GM23338 (cell line): ENCODE results near the gene ZNF570. TPM values are rescaled to one million over a fixed set of nuclear protein-coding genes. Genes with fewer than 3 reads are reported as not detected.
A peak's percentile ranks its signal among the peaks of the same experiment; 100 is the strongest.

Experiments
- ATAC-seq: fragments of 200-7000 bp; cut with Tn5 transposase; 3 replicates; pipeline ENCODE4 v1.9.1; 2020
- DNase-seq: peaks from one replicate; pipeline ENCODE4 v3.0.0-alpha.2; 2015; ENCODE audit warnings: low spot score
- H2AFZ ChIP-seq: fragments of 200-600 bp; sonication (generic); 2 replicates; pipeline ENCODE4 v1.8.0; 2016; ENCODE audit warnings: antibody characterized with exemption, mild to moderate bottlenecking, moderate library complexity
- H3F3A ChIP-seq: fragments of 200-600 bp; sonication (generic); replicated peaks from 2 replicates; pipeline ENCODE4 v1.8.0; 2017; ENCODE audit warnings: antibody characterized with exemption, mixed run types, low read depth
- H3K27ac ChIP-seq: fragments of 200-600 bp; sonication (generic); 2 replicates; pipeline ENCODE4 v1.6.1; 2016; ENCODE audit warnings: low read depth
- H3K27me3 ChIP-seq: fragments of 200-600 bp; sonication (generic); 2 replicates; pipeline ENCODE4 v1.8.0; 2016; ENCODE audit warnings: mild to moderate bottlenecking, mixed run types, moderate library complexity; ENCODE audit not compliant: insufficient read depth
- H3K36me3 ChIP-seq: fragments of 200-600 bp; sonication (generic); 2 replicates; pipeline ENCODE4 v1.8.0; 2016; ENCODE audit warnings: mild to moderate bottlenecking; ENCODE audit not compliant: insufficient read depth
- H3K4me1 ChIP-seq: fragments of 200-600 bp; sonication (generic); 2 replicates; pipeline ENCODE4 v1.8.0; 2016; ENCODE audit warnings: mild to moderate bottlenecking, moderate library complexity; ENCODE audit not compliant: insufficient read depth
- H3K4me2 ChIP-seq: fragments of 200-600 bp; sonication (generic); 2 replicates; pipeline ENCODE4 v1.7.1; 2017; ENCODE audit warnings: mixed run types
- H3K4me3 ChIP-seq: fragments of 200-600 bp; sonication (generic); 2 replicates; pipeline ENCODE4 v1.6.1; 2016; ENCODE audit warnings: mixed run types
- H3K79me2 ChIP-seq: fragments of 200-600 bp; sonication (generic); replicated peaks from 2 replicates; pipeline ENCODE4 v1.8.0; 2017; ENCODE audit warnings: mild to moderate bottlenecking; ENCODE audit not compliant: insufficient read depth
- H3K9me2 ChIP-seq: fragments of 200-600 bp; sonication (generic); 2 replicates; pipeline ENCODE4 v1.8.0; 2017; ENCODE audit not compliant: insufficient read depth
- H4K20me1 ChIP-seq: fragments of 200-600 bp; sonication (generic); replicated peaks from 2 replicates; pipeline ENCODE4 v1.8.0; 2017; ENCODE audit warnings: mild to moderate bottlenecking; ENCODE audit not compliant: insufficient read depth
- H3K27ac Mint-ChIP-seq: 2 replicates; pipeline ENCODE4 v1.8.0; 2020; ENCODE audit warnings: inconsistent platforms, mild to moderate bottlenecking, moderate library complexity, mixed read lengths
- H3K27me3 Mint-ChIP-seq: 3 replicates; pipeline ENCODE4 v1.8.0; 2022; ENCODE audit warnings: low read depth, mild to moderate bottlenecking, moderate library complexity, mixed read lengths, inconsistent platforms; ENCODE audit not compliant: insufficient read depth, poor library complexity
- H3K36me3 Mint-ChIP-seq: 3 replicates; pipeline ENCODE4 v1.8.0; 2021; ENCODE audit warnings: low read depth, mild to moderate bottlenecking, inconsistent platforms, moderate library complexity, mixed read lengths
- H3K4me1 Mint-ChIP-seq: 3 replicates; pipeline ENCODE4 v1.8.0; 2020; ENCODE audit warnings: mild to moderate bottlenecking, inconsistent platforms, mixed read lengths
- H3K4me3 Mint-ChIP-seq: 3 replicates; pipeline ENCODE4 v1.8.0; 2021; ENCODE audit warnings: moderate library complexity, mild to moderate bottlenecking, inconsistent platforms, mixed read lengths
- H3K9me3 Mint-ChIP-seq: 3 replicates; pipeline ENCODE4 v1.8.0; 2020; ENCODE audit warnings: moderate library complexity, mild to moderate bottlenecking, inconsistent platforms, mixed read lengths
- NANOG ChIP-seq: IDR thresholded peaks from 2 replicates; pipeline ENCODE4 v1.6.1; 2016; ENCODE audit warnings: antibody characterized with exemption, borderline replicate concordance
- POLR2AphosphoS5 ChIP-seq: IDR thresholded peaks from 2 replicates; pipeline ENCODE4 v1.6.1; 2016; ENCODE audit warnings: antibody characterized with exemption, low read depth
- polyA plus RNA-seq: library from polyadenylated mRNA; unstranded; fragments of >200 nt; fragmentation: Nextera tagmentation; extraction: Ambion mirVana; gene quantifications from 2 replicates; pipeline ENCODE4 v1.2.1, GENCODE V29; 2016
- total RNA-seq: library from RNA; depleted of rRNA; stranded (reverse); fragments of >200 nt; shearing (Covaris generic); gene quantifications from 2 replicates; pipeline ENCODE4 v1.2.3, GENCODE V29; 2014
- TF ChIP-seq, protein P1 (sequence below): fragments of 250-450 bp; sonication (Bioruptor Pico); IDR thresholded peaks from 2 replicates; pipeline ENCODE4 v1.5.0; 2020; ENCODE audit warnings: mild to moderate bottlenecking, moderate library complexity
- TF ChIP-seq, protein P2 (sequence below): IDR thresholded peaks from 2 replicates; pipeline ENCODE4 v1.6.1; 2016; ENCODE audit warnings: antibody characterized with exemption

The ZNF570 gene
- total and polyA plus RNA-seq, 2 experiments from 2014 or later: 6.6 to 6.8 TPM

DNA sequence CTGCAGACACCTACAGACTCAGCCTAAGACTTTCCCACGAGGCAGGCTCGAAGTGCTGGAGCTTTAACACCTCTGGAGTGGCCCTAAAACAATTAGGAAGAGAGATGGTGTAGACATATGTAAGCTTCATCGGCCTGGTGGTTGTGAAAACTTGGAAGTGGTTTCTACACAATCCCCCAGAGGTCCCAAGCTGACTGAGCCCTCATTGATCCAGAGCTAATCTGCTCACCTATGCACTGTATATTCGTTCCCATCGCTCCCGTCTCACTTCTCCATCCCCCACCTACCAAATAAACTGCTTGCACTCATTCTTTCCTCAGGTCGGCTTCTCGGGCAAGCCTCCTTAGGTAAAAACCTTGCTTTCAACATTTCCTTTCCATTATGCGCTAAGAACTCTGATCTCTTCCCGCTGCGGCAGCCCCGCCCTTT, 36.8 kb downstream of the ZNF570 start (continued):
- TF ChIP-seq, protein P1, sequence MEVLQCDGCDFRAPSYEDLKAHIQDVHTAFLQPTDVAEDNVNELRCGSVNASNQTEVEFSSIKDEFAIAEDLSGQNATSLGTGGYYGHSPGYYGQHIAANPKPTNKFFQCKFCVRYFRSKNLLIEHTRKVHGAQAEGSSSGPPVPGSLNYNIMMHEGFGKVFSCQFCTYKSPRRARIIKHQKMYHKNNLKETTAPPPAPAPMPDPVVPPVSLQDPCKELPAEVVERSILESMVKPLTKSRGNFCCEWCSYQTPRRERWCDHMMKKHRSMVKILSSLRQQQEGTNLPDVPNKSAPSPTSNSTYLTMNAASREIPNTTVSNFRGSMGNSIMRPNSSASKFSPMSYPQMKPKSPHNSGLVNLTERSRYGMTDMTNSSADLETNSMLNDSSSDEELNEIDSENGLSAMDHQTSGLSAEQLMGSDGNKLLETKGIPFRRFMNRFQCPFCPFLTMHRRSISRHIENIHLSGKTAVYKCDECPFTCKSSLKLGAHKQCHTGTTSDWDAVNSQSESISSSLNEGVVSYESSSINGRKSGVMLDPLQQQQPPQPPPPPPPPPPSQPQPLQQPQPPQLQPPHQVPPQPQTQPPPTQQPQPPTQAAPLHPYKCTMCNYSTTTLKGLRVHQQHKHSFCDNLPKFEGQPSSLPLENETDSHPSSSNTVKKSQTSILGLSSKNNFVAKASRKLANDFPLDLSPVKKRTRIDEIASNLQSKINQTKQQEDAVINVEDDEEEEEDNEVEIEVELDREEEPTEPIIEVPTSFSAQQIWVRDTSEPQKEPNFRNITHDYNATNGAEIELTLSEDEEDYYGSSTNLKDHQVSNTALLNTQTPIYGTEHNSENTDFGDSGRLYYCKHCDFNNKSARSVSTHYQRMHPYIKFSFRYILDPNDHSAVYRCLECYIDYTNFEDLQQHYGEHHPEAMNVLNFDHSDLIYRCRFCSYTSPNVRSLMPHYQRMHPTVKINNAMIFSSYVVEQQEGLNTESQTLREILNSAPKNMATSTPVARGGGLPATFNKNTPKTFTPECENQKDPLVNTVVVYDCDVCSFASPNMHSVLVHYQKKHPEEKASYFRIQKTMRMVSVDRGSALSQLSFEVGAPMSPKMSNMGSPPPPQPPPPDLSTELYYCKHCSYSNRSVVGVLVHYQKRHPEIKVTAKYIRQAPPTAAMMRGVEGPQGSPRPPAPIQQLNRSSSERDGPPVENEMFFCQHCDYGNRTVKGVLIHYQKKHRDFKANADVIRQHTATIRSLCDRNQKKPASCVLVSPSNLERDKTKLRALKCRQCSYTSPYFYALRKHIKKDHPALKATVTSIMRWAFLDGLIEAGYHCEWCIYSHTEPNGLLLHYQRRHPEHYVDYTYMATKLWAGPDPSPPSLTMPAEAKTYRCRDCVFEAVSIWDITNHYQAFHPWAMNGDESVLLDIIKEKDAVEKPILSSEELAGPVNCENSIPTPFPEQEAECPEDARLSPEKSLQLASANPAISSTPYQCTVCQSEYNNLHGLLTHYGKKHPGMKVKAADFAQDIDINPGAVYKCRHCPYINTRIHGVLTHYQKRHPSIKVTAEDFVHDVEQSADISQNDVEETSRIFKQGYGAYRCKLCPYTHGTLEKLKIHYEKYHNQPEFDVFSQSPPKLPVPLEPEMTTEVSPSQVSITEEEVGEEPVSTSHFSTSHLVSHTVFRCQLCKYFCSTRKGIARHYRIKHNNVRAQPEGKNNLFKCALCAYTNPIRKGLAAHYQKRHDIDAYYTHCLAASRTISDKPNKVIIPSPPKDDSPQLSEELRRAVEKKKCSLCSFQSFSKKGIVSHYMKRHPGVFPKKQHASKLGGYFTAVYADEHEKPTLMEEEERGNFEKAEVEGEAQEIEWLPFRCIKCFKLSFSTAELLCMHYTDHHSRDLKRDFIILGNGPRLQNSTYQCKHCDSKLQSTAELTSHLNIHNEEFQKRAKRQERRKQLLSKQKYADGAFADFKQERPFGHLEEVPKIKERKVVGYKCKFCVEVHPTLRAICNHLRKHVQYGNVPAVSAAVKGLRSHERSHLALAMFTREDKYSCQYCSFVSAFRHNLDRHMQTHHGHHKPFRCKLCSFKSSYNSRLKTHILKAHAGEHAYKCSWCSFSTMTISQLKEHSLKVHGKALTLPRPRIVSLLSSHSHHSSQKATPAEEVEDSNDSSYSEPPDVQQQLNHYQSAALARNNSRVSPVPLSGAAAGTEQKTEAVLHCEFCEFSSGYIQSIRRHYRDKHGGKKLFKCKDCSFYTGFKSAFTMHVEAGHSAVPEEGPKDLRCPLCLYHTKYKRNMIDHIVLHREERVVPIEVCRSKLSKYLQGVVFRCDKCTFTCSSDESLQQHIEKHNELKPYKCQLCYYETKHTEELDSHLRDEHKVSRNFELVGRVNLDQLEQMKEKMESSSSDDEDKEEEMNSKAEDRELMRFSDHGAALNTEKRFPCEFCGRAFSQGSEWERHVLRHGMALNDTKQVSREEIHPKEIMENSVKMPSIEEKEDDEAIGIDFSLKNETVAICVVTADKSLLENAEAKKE: no peak
- no peak for TF ChIP-seq NANOG

GRCh38 chr19:37506387-37507166, 37.4 kb downstream of the ZNF570 start, which contains the start of gene ZNF793:
Gene ZNF793 (plus strand): TSS chr19:37506939. CDS start chr19:37523440, 16,501 bp downstream.
- peak within 1 kb of the TSS; percentile 74 for H3K4me3 ChIP-seq
- peaks cover 14% of the 10 kb centered on the region; the same call in 1 of the 2 replicates for H3K79me2 ChIP-seq
- no peaks in the 10 kb centered on the region for H3F3A ChIP-seq
- H3K9me2 ChIP-seq: no peaks in the 10 kb centered on the region
- Mint-ChIP-seq H3K9me3 (peaks cover 25% of the 10 kb centered on the region), H3K36me3 (peaks cover 39% of the 10 kb centered on the region), H3K27me3 (peaks cover 4% of the 10 kb centered on the region), H3K4me1 (peaks cover 3% of the 10 kb centered on the region; the same call in 2 of the 3 replicates), H3K4me3 (no peak within 1 kb of the TSS), H3K27ac (no peak within 1 kb of the TSS)
- no peaks in the 10 kb centered on the region; the same call in 1 of the 2 replicates for H3K36me3 ChIP-seq
- peak; percentile 93 for DNase-seq
- H3K27ac ChIP-seq: peak within 1 kb of the TSS; percentile 99
- peaks cover 6% of the 10 kb centered on the region for H3K4me1 ChIP-seq
- H4K20me1 ChIP-seq: no peaks in the 10 kb centered on the region
- H2AFZ ChIP-seq: peak within 1 kb of the TSS; percentile 72
- peak; percentile 89 for ATAC-seq
- no peaks in the 10 kb centered on the region for H3K27me3 ChIP-seq
- TF ChIP-seq, protein P2, sequence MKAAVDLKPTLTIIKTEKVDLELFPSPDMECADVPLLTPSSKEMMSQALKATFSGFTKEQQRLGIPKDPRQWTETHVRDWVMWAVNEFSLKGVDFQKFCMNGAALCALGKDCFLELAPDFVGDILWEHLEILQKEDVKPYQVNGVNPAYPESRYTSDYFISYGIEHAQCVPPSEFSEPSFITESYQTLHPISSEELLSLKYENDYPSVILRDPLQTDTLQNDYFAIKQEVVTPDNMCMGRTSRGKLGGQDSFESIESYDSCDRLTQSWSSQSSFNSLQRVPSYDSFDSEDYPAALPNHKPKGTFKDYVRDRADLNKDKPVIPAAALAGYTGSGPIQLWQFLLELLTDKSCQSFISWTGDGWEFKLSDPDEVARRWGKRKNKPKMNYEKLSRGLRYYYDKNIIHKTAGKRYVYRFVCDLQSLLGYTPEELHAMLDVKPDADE: peak; percentile 79; the same call in 1 of the 2 replicates
- no peak for TF ChIP-seq NANOG
- TF ChIP-seq, protein P1: no peak
- peak; percentile 87 for TF ChIP-seq POLR2AphosphoS5
- H3K4me2 ChIP-seq: peak within 1 kb of the TSS; percentile 95
